ENCODE measurements around the gene RPL13.
"Not testable (repeated sequence)": the region's sequence is repeated elsewhere in the genome, so short reads cannot be mapped to it uniquely, and the experiment has no call there.

The RPL13 gene

GRCh38 chr16:89575247-89576152 lies 15.0 kb downstream of the RPL13 start, which contains the start of gene CPNE7:
TSS of gene CPNE7 (plus strand) at chr16:89575758. CDS start at chr16:89575898, 140 bp downstream.
- H3K27ac ChIP-seq, result no peak within 1 kb of the TSS

GRCh38 chr16:89576153-89577054 lies 15.9 kb downstream of the RPL13 start:
- no peak overlapping the region for H3K27ac ChIP-seq
- no peak for DNase-seq (ENCODE audit: low read depth, low spot score)

More at GRCh38 chr16:89575247-89576152, 15.0 kb downstream of the RPL13 start, which contains the start of gene CPNE7:
- no peak for DNase-seq (ENCODE audit: low read depth, low spot score)

GRCh38 chr16:89577055-89577759 lies 16.7 kb downstream of the RPL13 start:
- DNase-seq (ENCODE audit: low read depth, low spot score), result no peak
- H3K27ac ChIP-seq, result no peak overlapping the region

- H3K27ac ChIP-seq, result no peak overlapping the region
- DNase-seq (ENCODE audit: low read depth, low spot score), result no peak
These were observed 18.9 kb downstream of the RPL13 start for GRCh38 chr16:89579351-89579750.

GRCh38 chr16:89581045-89581695 lies 20.7 kb downstream of the RPL13 start:
- peak; percentile 43 for DNase-seq (ENCODE audit: low read depth, low spot score)
- H3K27ac ChIP-seq, result peak overlapping the region; percentile 44

GRCh38 chr16:89581861-89582563 lies 21.5 kb downstream of the RPL13 start:
- DNase-seq (ENCODE audit: low read depth, low spot score), result no peak
- peak overlapping the region; percentile 44 for H3K27ac ChIP-seq

GRCh38 chr16:89582614-89583196 lies 22.2 kb downstream of the RPL13 start:
- peak overlapping the region; percentile 44 for H3K27ac ChIP-seq

GRCh38 chr16:89583197-89583894 lies 22.9 kb downstream of the RPL13 start:
- no peak overlapping the region for H3K27ac ChIP-seq
- DNase-seq (ENCODE audit: low read depth, low spot score), result no peak

More at GRCh38 chr16:89582614-89583196, 22.2 kb downstream of the RPL13 start:
- DNase-seq (ENCODE audit: low read depth, low spot score), result no peak

- no peak for DNase-seq (ENCODE audit: low read depth, low spot score)
- H3K27ac ChIP-seq, result no peak overlapping the region
These were observed 23.6 kb downstream of the RPL13 start for GRCh38 chr16:89583895-89584644.

GRCh38 chr16:89584768-89585549 lies 24.5 kb downstream of the RPL13 start:
- H3K27ac ChIP-seq, result no peak overlapping the region
- DNase-seq (ENCODE audit: low read depth, low spot score), result no peak

GRCh38 chr16:89586218-89586617 lies 25.7 kb downstream of the RPL13 start:
- H3K27ac ChIP-seq, result no peak overlapping the region
- no peak for DNase-seq (ENCODE audit: low read depth, low spot score)

- DNase-seq (ENCODE audit: low read depth, low spot score), result no peak
- no peak overlapping the region for H3K27ac ChIP-seq
These were observed 26.4 kb downstream of the RPL13 start for GRCh38 chr16:89586853-89587252.

GRCh38 chr16:89587676-89588075 lies 27.2 kb downstream of the RPL13 start:
- DNase-seq (ENCODE audit: low read depth, low spot score); H3K27ac ChIP-seq: not testable (repeated sequence)

GRCh38 chr16:89588413-89589109 lies 28.1 kb downstream of the RPL13 start:
- no peak overlapping the region for H3K27ac ChIP-seq
- no peak for DNase-seq (ENCODE audit: low read depth, low spot score)

- H3K27ac ChIP-seq, result no peak overlapping the region
- DNase-seq (ENCODE audit: low read depth, low spot score), result no peak
These were observed 28.9 kb downstream of the RPL13 start for GRCh38 chr16:89589241-89589926.

All from epithelial cell of prostate (primary cell).